Fibroblast of lung (primary cell): Measurements from ENCODE around the gene LINC01488.

Experiments used
- CTCF ChIP-seq, 2 donors: IDR thresholded peaks in 1 of 2; conservative IDR thresholded peaks in 1 of 2; 1 replicate in 1 of 2; 2 replicates in 1 of 2; pipeline ENCODE4 v1.5.1; 2011 to 2012; ENCODE audit warnings: low read length in 2 of 2, control low read depth in 1 of 2, inconsistent platforms in 1 of 2, low read depth in 1 of 2, mild to moderate bottlenecking in 1 of 2
- EZH2 ChIP-seq: IDR thresholded peaks from 2 replicates; pipeline ENCODE4 v1.5.1; 2012; ENCODE audit warnings: low read length, control low read depth, mild to moderate bottlenecking; ENCODE audit errors: missing control alignments

DNA sequence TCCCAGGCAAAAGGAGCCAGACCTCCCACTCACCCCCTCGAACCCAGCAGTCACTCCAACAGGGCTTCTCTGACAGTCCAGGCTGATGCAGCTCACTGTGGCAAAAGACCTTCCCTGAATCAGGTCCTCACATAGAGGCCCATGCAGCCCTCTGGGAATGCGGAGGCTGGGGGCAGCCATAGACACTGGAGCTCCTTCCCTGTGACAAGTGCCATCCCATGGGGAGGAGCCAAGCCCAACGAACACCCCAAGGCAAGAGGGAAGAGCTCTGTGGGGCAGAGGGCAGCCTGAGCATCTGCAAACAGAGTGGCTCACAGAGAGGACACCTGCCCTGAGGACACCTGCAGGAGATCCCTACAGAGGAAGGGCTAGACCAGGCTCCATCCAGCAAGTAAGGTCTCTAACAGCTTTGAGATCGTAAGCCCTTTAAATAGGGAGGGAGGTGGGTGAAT lies at the start of gene LINC01488:
- TF ChIP-seq CTCF (conservative IDR thresholded peaks at IDR 0.05 in 1 of 2, IDR thresholded peaks at IDR 0.05 in 1 of 2; ENCODE audit: low read depth in 1 of 2, low read length in 2 of 2) (no peak), EZH2 (no peak)
